Pancreas (tissue), 10 donors: ENCODE results near the gene MYO15A. TPM values are rescaled to one million over a fixed set of nuclear protein-coding genes. Genes with fewer than 3 reads are reported as not detected.

Source experiments
- ATAC-seq, 4 donors: fragments of 200-7000 bp; cut with Tn5 transposase; one replicate each; pipeline versions ENCODE4 v1.8.0 to v1.9.1; 2020; ENCODE audit warnings: mild to moderate bottlenecking in 4 of 4, moderate library complexity in 4 of 4
- DNase-seq, 6 donors: peaks; one replicate each; pipeline ENCODE4 v3.0.0-alpha.2; 2020
- FAIRE-seq: peaks from 2 replicates; lab custom pipeline; 2012; peaks lifted over from hg19 to GRCh38; lab: Jason Lieb, UNC
- H3K27ac ChIP-seq, 4 donors: fragments of 200-600 bp; sonication (generic); 1 replicate in 3 of 4; 2 replicates in 1 of 4; pipeline versions ENCODE4 v1.5.0 to v1.8.0; 2020
- H3K27me3 ChIP-seq, 4 donors: fragments of 200-600 bp; one replicate each; pipeline ENCODE4 v1.8.0; 2021
- H3K36me3 ChIP-seq, 3 donors: fragments of 200-600 bp; sonication (generic) in 1 of 3; one replicate each; pipeline versions ENCODE4 v1.5.0 to v1.8.0; 2020 to 2021
- H3K4me1 ChIP-seq, 3 donors: fragments of 200-600 bp; one replicate each; pipeline ENCODE4 v1.8.0; 2021
- H3K4me3 ChIP-seq, 4 donors: fragments of 200-600 bp; sonication (generic) in 2 of 4; one replicate each; pipeline versions ENCODE4 v1.5.0 to v1.8.0; 2020 to 2021
- H3K9me3 ChIP-seq, 4 donors: fragments of 200-600 bp; one replicate each; pipeline ENCODE4 v1.8.0; 2021
- CTCF ChIP-seq, 4 donors: fragments of 200-600 bp; sonication (generic) in 3 of 4; IDR thresholded peaks; one replicate each; pipeline versions ENCODE4 v1.5.0 to v1.8.0; 2021; ENCODE audit warnings: antibody characterized with exemption in 4 of 4
- WGBS, 2 donors: extraction: QIAGEN DNeasy Blood & Tissue Kit; methylation state at CpG; one replicate each; pipeline ENCODE4 v1.1.7; 2013; 5-methylcytosine and 5-hydroxymethylcytosine counted together
- intact Hi-C, 3 donors: fragments of 100-400 bp; cut with DNase I; formaldehyde crosslinking; loops; one replicate each; pipeline versions ENCODE4 v1.11.1 to v1.14.2; 2022
- polyA plus RNA-seq, 2 donors: library from polyadenylated mRNA; stranded (reverse); fragments of 200-250 nt; gene quantifications; one replicate each; pipeline ENCODE4 v1.2.3, GENCODE V29; 2013
- total RNA-seq, 6 donors: library from RNA; stranded (reverse); fragmentation: NEBNext Ultra II Directional in 4 of 6; extraction: Animal tissue kit (Norgen Biotek cat#: 25700) in 4 of 6; gene quantifications; one replicate each; pipeline versions ENCODE4 v1.2.1 to v1.2.4, GENCODE V29; 2021 to 2023
- donor health status: healthy with polysubstance abuse.
- donor health status: DM: no; HTN: no; CAD: no; lungs with moderate emphysema.
- donor health status: DM: no; HTN: no; CAD: no.
- donor health status: control.
- donor health status: control.
- donor health status: Bipolar disorder and iron deficiency.
- donor health status: DM: yes; HTN: yes; CAD: no.
- donor health status: DM: no; HTN: no; CAD: no.
- donor health status: DM: no; HTN: no; CAD: no.
- donor health status: DM: yes; HTN: yes; CAD: no.

Gene MYO15A
- total and polyA plus RNA-seq, 8 donors = 0.13 to 4.9 (median 0.87) TPM

- no peak overlapping the region for H3K4me3 ChIP-seq
- H3K36me3 ChIP-seq = peaks cover 0 to 7% (median 0%) of the 10 kb centered on the region in 3 donors
- 74 to 78% methylated on average over 6 of the region's 6 CpGs for WGBS, 2 donors
- FAIRE-seq (no peak), DNase-seq (no peak), ATAC-seq (no peak)
- no peak for TF ChIP-seq CTCF (IDR thresholded peaks at IDR 0.05)
- no peaks in the 10 kb centered on the region for H3K9me3 ChIP-seq
- no peaks in the 10 kb centered on the region for H3K4me1 ChIP-seq
- no peaks in the 10 kb centered on the region for H3K27me3 ChIP-seq
- no peak overlapping the region for H3K27ac ChIP-seq
- intact Hi-C loops = no loop called here
Observed at GRCh38 chr17:18107971-18108370, 585 bp upstream of the MYO15A start.

DNA sequence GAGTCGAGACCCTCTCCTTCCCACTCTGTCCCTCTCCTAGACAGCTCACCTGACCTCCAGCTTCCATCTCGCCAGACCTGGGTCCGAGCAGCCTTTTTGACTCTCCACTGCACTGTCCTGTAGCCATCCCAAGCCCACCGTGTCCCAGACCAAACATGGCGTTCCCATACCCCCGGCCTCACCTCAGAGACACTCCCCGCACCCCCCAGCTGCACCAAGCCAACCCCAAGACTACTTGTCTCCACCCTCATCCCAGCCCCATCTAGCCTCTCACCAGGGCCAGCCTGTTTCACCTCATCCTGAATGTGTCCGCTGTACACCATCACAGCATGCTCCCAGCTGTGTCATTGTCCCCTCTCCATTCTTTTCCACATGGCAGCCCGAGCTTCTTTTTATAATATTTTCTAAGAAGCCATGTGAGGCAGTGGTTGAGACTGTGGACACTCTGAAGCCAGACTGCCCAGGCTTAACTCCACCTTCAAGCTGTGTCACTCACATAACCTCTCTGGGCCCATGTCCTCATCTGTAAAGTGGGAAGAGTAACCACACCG lies 1.5 kb downstream of the MYO15A start:
- intact Hi-C loops = no loop called here
- Histone ChIP-seq H3K27ac (no peak overlapping the region), H3K4me1 (no peaks in the 10 kb centered on the region), H3K36me3 (peaks cover 0 to 7% (median 0%) of the 10 kb centered on the region in 3 donors), H3K27me3 (no peaks in the 10 kb centered on the region), H3K9me3 (no peaks in the 10 kb centered on the region), H3K4me3 (no peak overlapping the region)
- WGBS, 2 donors = 61 to 74% methylated on average over 10 of the region's 10 CpGs
- FAIRE-seq (no peak), ATAC-seq (no peak), DNase-seq (no peak)
- TF ChIP-seq CTCF (IDR thresholded peaks at IDR 0.05) = no peak

DNA sequence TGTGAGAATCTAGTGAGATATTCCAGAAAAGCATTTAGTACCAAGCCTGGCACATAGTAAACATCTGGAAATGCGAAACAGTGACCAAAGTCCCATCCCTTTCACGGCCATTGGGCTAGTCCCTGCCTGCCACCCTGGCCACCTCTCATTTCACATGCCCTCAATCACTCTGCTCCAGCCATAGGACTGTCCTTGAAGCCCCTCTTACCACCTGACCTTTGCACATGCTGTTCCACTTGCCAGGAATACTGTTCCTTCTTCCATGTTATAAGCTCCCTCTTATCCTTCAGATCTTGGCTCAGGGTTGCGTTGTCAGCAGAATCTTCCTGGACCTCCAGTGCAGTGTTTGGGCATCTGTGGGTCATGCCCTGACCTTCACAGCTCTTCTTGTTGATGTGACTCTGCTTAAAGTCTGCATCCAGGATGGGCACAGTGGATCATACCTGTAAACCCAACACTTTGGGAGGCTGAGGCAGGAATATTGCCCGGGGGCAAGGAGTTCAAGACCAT lies 2.1 kb downstream of the MYO15A start:
- no peak for TF ChIP-seq CTCF (IDR thresholded peaks at IDR 0.05)
- no peaks in the 10 kb centered on the region for H3K9me3 ChIP-seq
- DNase-seq (no peak), FAIRE-seq (no peak), ATAC-seq (no peak)
- H3K4me3 ChIP-seq = no peak overlapping the region
- intact Hi-C loops = no loop called here
- no peak overlapping the region for H3K27ac ChIP-seq
- H3K4me1 ChIP-seq = no peaks in the 10 kb centered on the region
- no peaks in the 10 kb centered on the region for H3K27me3 ChIP-seq
- H3K36me3 ChIP-seq = peaks cover 0 to 7% (median 0%) of the 10 kb centered on the region in 3 donors
- 49 to 78% methylated on average over 4 of the region's 4 CpGs for WGBS, 2 donors

GRCh38 chr17:18111330-18111971 lies 2.9 kb downstream of the MYO15A start:
- no peak for FAIRE-seq
- Histone ChIP-seq H3K36me3 (peaks cover 0 to 7% (median 0%) of the 10 kb centered on the region in 3 donors), H3K27ac (no peak overlapping the region), H3K4me1 (no peaks in the 10 kb centered on the region), H3K27me3 (no peaks in the 10 kb centered on the region), H3K9me3 (no peaks in the 10 kb centered on the region), H3K4me3 (no peak overlapping the region)
- no peak for ATAC-seq
- TF ChIP-seq CTCF (IDR thresholded peaks at IDR 0.05) = no peak
- intact Hi-C loops = no loop called here
- no peak for DNase-seq
- WGBS, 2 donors = 67 to 74% methylated on average over 6 of the region's 6 CpGs

DNA sequence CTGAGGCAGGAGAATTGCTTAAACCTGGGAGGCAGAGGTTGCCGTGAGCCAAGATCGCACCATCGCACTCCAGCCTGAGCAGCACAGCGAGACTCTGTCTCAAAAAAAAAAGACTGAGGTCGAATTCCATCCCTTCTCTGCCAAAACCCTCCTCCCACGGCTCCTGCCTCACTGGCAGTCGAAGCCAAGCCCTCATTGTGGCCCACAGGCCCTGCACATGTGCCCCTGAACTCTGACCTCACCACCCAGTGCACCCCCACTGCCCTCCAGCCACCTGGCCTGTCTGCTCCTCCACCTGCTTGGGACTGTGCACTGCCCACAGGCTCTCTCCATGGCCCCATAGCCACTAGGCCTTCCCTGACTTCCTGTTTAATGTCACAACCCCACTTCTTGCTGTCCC lies 7.0 kb downstream of the MYO15A start:
- Histone ChIP-seq H3K36me3 (no peaks in the 10 kb centered on the region), H3K4me1 (no peaks in the 10 kb centered on the region), H3K27me3 (no peaks in the 10 kb centered on the region), H3K9me3 (no peaks in the 10 kb centered on the region), H3K4me3 (no peak overlapping the region), H3K27ac (no peak overlapping the region)
- TF ChIP-seq CTCF (IDR thresholded peaks at IDR 0.05) = no peak
- DNase-seq (no peak), ATAC-seq (no peak), FAIRE-seq (no peak)
- intact Hi-C loops = no loop called here
- 74 to 77% methylated on average over 7 of the region's 7 CpGs for WGBS, 2 donors
